GM18868 (cell line): Measurements from ENCODE around the gene NANOS1.
"Not testable (repeated sequence)": the region's sequence is repeated elsewhere in the genome, so short reads cannot be mapped to it uniquely, and the experiment has no call there.

ENCODE experiments used
- ATAC-seq: cut with Tn5 transposase; IDR thresholded peaks from one replicate; pipeline ENCODE4 v1.9.1; 2021; ENCODE audit warnings: mild to moderate bottlenecking, moderate library complexity; ENCODE audit not compliant: unreplicated experiment

NANOS1 gene

GRCh38 chr10:119006451-119007210 lies 22.9 kb upstream of the NANOS1 start:
- no peak for ATAC-seq

GRCh38 chr10:119007211-119007574 lies 22.3 kb upstream of the NANOS1 start:
- no peak for ATAC-seq

GRCh38 chr10:119020627-119020946 lies 8.9 kb upstream of the NANOS1 start:
- ATAC-seq, result no peak

- no peak for ATAC-seq
Measured at GRCh38 chr10:119022846-119023552, 6.5 kb upstream of the NANOS1 start.

- no peak for ATAC-seq
Measured at GRCh38 chr10:119023553-119023868, 6.0 kb upstream of the NANOS1 start.

- ATAC-seq, result no peak
Measured at GRCh38 chr10:119024882-119025281, 4.6 kb upstream of the NANOS1 start.

GRCh38 chr10:119025336-119025735 lies 4.2 kb upstream of the NANOS1 start:
- no peak for ATAC-seq

- no peak for ATAC-seq
Measured at GRCh38 chr10:119025776-119026175, 3.7 kb upstream of the NANOS1 start.

- no peak for ATAC-seq
Measured at GRCh38 chr10:119026301-119027110, 3.0 kb upstream of the NANOS1 start.

- ATAC-seq, result not testable (repeated sequence)
Measured at GRCh38 chr10:119028445-119028899, 1.0 kb upstream of the NANOS1 start.

- peak; percentile 59 for ATAC-seq
Measured at GRCh38 chr10:119028900-119029612, 458 bp upstream of the NANOS1 start.

GRCh38 chr10:119030421-119031250 lies 1.1 kb downstream of the NANOS1 start:
- peak; percentile 67 for ATAC-seq

GRCh38 chr10:119031496-119032059 lies 2.1 kb downstream of the NANOS1 start:
- no peak for ATAC-seq

GRCh38 chr10:119039161-119039560 lies 9.6 kb downstream of the NANOS1 start:
- ATAC-seq, result no peak

- no peak for ATAC-seq
Measured at GRCh38 chr10:119041326-119041725, 11.8 kb downstream of the NANOS1 start.

- ATAC-seq, result no peak
Measured at GRCh38 chr10:119042169-119042568, 12.7 kb downstream of the NANOS1 start.

- no peak for ATAC-seq
Measured at GRCh38 chr10:119045561-119045960, 16.0 kb downstream of the NANOS1 start.

GRCh38 chr10:119049361-119049760 lies 19.8 kb downstream of the NANOS1 start:
- no peak for ATAC-seq

- ATAC-seq, result no peak
Measured at GRCh38 chr10:119049777-119050176, 20.3 kb downstream of the NANOS1 start.

GRCh38 chr10:119051775-119052174 lies 22.3 kb downstream of the NANOS1 start:
- ATAC-seq, result no peak
